HEK293T (cell line): ENCODE measurements around the gene PKNOX2.

Experiments
- ARNT ChIP-seq: fragments of 450-650 bp; IDR thresholded peaks from 2 replicates; pipeline ENCODE4 v1.6.1; 2017; ENCODE audit warnings: mild to moderate bottlenecking
- BHLHE40 ChIP-seq: fragments of 450-650 bp; IDR thresholded peaks from 2 replicates; pipeline ENCODE4 v1.6.1; 2016; ENCODE audit warnings: mild to moderate bottlenecking, moderate library complexity, borderline replicate concordance
- CTBP1 ChIP-seq: fragments of 450-650 bp; IDR thresholded peaks from 2 replicates; pipeline ENCODE4 v1.6.1; 2016; ENCODE audit warnings: borderline replicate concordance
- ELF4 ChIP-seq: fragments of 450-650 bp; IDR thresholded peaks from 2 replicates; pipeline ENCODE4 v1.6.1; 2017; ENCODE audit warnings: antibody characterized with exemption
- FOXA1 ChIP-seq: fragments of 450-650 bp; IDR thresholded peaks from 2 replicates; pipeline ENCODE4 v1.6.1; 2016; ENCODE audit warnings: mild to moderate bottlenecking
- FOXK2 ChIP-seq: fragments of 450-650 bp; IDR thresholded peaks from 2 replicates; pipeline ENCODE4 v1.6.1; 2016; ENCODE audit warnings: mild to moderate bottlenecking
- FOXM1 ChIP-seq: fragments of 450-650 bp; IDR thresholded peaks from 2 replicates; pipeline ENCODE4 v1.6.1; 2017; ENCODE audit warnings: mild to moderate bottlenecking, borderline replicate concordance
- HDGF ChIP-seq: fragments of 450-650 bp; IDR thresholded peaks from 2 replicates; pipeline ENCODE4 v1.6.1; 2017; ENCODE audit warnings: antibody characterized with exemption, borderline replicate concordance
- L3MBTL2 ChIP-seq: fragments of 450-650 bp; conservative IDR thresholded peaks from 2 replicates; pipeline ENCODE4 v1.6.1; 2016; ENCODE audit warnings: mild to moderate bottlenecking
- NFRKB ChIP-seq: fragments of 450-650 bp; IDR thresholded peaks from 2 replicates; pipeline ENCODE4 v1.6.1; 2016; ENCODE audit warnings: mild to moderate bottlenecking, moderate library complexity
- SP1 ChIP-seq: fragments of 450-650 bp; IDR thresholded peaks from 2 replicates; pipeline ENCODE4 v1.6.1; 2017
- SUZ12 ChIP-seq: fragments of 450-650 bp; IDR thresholded peaks from 2 replicates; pipeline ENCODE4 v1.6.1; 2016; ENCODE audit warnings: mild to moderate bottlenecking
- ZNF384 ChIP-seq: fragments of 450-650 bp; IDR thresholded peaks from 2 replicates; pipeline ENCODE4 v1.6.1; 2016

DNA sequence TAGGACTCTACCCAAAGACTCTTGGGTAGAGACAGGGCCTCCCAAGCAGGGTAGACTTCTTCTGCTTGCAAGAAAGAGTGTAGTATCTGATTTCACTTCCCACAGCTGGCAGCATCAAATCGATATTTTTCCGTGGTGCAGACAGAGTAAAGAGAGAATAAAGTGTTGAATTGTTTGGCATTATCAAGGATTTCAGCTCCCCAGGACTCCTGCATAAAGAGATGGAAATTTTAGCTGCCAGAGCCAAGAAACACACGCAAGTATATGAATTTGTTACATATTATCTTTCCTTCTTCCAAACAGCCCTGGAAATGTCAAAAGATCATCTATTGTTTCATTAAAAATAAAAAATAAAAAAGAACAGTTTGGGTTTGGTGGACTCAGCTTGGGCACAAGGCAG lies 136.8 kb downstream of the PKNOX2 start:
- TF ChIP-seq ELF4: no peak
- TF ChIP-seq FOXK2: no peak
- TF ChIP-seq SUZ12: no peak
- TF ChIP-seq BHLHE40: no peak
- TF ChIP-seq NFRKB: no peak
- no peak for TF ChIP-seq L3MBTL2
- TF ChIP-seq SP1: no peak
- no peak for TF ChIP-seq ZNF384
- TF ChIP-seq FOXA1: no peak
- no peak for TF ChIP-seq FOXM1
- TF ChIP-seq ARNT: no peak
- TF ChIP-seq CTBP1: no peak
- TF ChIP-seq HDGF: no peak
